DND-41 (cell line): ENCODE data around the gene KLRD1.

Experiments used
- CTCF ChIP-seq: IDR thresholded peaks from 2 replicates; pipeline ENCODE4 v1.5.1; 2012; ENCODE audit warnings: borderline replicate concordance, low read length, moderate library complexity, mild to moderate bottlenecking; ENCODE audit not compliant: poor library complexity, severe bottlenecking; ENCODE audit errors: extremely low read depth
- EZH2 ChIP-seq: IDR thresholded peaks from 3 replicates; pipeline ENCODE4 v1.6.1; 2012; ENCODE audit warnings: borderline replicate concordance, low read depth, mild to moderate bottlenecking, moderate library complexity, low read length, inconsistent platforms; ENCODE audit not compliant: severe bottlenecking

GRCh38 chr12:10307630-10308029 is at the start of gene KLRD1:
- TF ChIP-seq CTCF (no peak), EZH2 (no peak)
